Liver (tissue), 9 donors: Measurements from ENCODE around the gene ADAD1. TPM values are rescaled to one million over a fixed set of nuclear protein-coding genes. Genes with fewer than 3 reads are reported as not detected.

Experiments
- DNase-seq: peaks from one replicate; pipeline ENCODE4 v3.0.0-alpha.2; 2017; ENCODE audit warnings: low spot score
- H3K27ac ChIP-seq, 2 donors: one replicate each; pipeline ENCODE4 v1.7.0; 2013; ENCODE audit warnings: inconsistent platforms in 2 of 2, low read length in 2 of 2, control low read depth in 1 of 2, low read depth in 1 of 2, mild to moderate bottlenecking in 1 of 2
- H3K27me3 ChIP-seq, 4 donors: one replicate each; pipeline versions ENCODE4 v1.6.1 to v1.7.0; 2013; ENCODE audit warnings: low read length in 3 of 4, inconsistent platforms in 1 of 4, mild to moderate bottlenecking in 1 of 4, moderate library complexity in 1 of 4; ENCODE audit not compliant: control insufficient read depth in 4 of 4, insufficient read depth in 4 of 4
- H3K36me3 ChIP-seq, 4 donors: one replicate each; pipeline versions ENCODE4 v1.6.1 to v1.7.0; 2013; ENCODE audit warnings: low read length in 3 of 4, mild to moderate bottlenecking in 3 of 4, low read depth in 1 of 4, moderate library complexity in 1 of 4; ENCODE audit not compliant: control insufficient read depth in 4 of 4, insufficient read depth in 3 of 4
- H3K4me1 ChIP-seq, 4 donors: one replicate each; pipeline versions ENCODE4 v1.6.1 to v1.7.0; 2013; ENCODE audit warnings: low read length in 3 of 4, mild to moderate bottlenecking in 3 of 4, moderate library complexity in 1 of 4; ENCODE audit not compliant: control insufficient read depth in 4 of 4, insufficient read depth in 4 of 4
- H3K4me3 ChIP-seq, 3 donors: one replicate each; pipeline versions ENCODE4 v1.6.1 to v1.7.0; 2013; ENCODE audit warnings: low read length in 3 of 3, control low read depth in 1 of 3, low read depth in 1 of 3, mild to moderate bottlenecking in 1 of 3
- H3K9ac ChIP-seq, 2 donors: one replicate each; pipeline ENCODE4 v1.7.0; 2013; ENCODE audit warnings: low read length in 2 of 2, mild to moderate bottlenecking in 2 of 2, moderate library complexity in 2 of 2, control low read depth in 1 of 2, low read depth in 1 of 2
- H3K9me3 ChIP-seq, 4 donors: one replicate each; pipeline versions ENCODE4 v1.6.1 to v1.7.0; 2013; ENCODE audit warnings: low read length in 3 of 4; ENCODE audit not compliant: control insufficient read depth in 4 of 4
- ATF3 ChIP-seq: IDR thresholded peaks from 2 replicates; pipeline ENCODE4 v1.6.1; 2016; ENCODE audit warnings: antibody characterized with exemption
- FOXA2 ChIP-seq: IDR thresholded peaks from 2 replicates; pipeline ENCODE4 v1.6.1; 2016; ENCODE audit warnings: antibody characterized with exemption
- GABPA ChIP-seq, 2 donors: IDR thresholded peaks in 1 of 2; conservative IDR thresholded peaks in 1 of 2; 2 replicates each; pipeline ENCODE4 v1.6.1; 2016; ENCODE audit warnings: antibody characterized with exemption in 2 of 2, mild to moderate bottlenecking in 1 of 2, moderate library complexity in 1 of 2
- HNF4A ChIP-seq, 2 donors: conservative IDR thresholded peaks; 2 replicates each; pipeline ENCODE4 v1.6.1; 2016; ENCODE audit warnings: antibody characterized with exemption in 2 of 2, mild to moderate bottlenecking in 2 of 2
- HNF4G ChIP-seq: IDR thresholded peaks from 2 replicates; pipeline ENCODE4 v1.6.1; 2016; ENCODE audit warnings: antibody characterized with exemption
- JUND ChIP-seq, 2 donors: IDR thresholded peaks; 2 replicates each; pipeline ENCODE4 v1.6.1; 2016; ENCODE audit warnings: antibody characterized with exemption in 2 of 2
- NR2F2 ChIP-seq: IDR thresholded peaks from 2 replicates; pipeline ENCODE4 v1.6.1; 2016; ENCODE audit warnings: antibody characterized with exemption
- RAD21 ChIP-seq, 2 donors: IDR thresholded peaks; 2 replicates each; pipeline ENCODE4 v1.6.1; 2016; ENCODE audit warnings: antibody characterized with exemption in 2 of 2, mild to moderate bottlenecking in 2 of 2
- RXRA ChIP-seq, 2 donors: IDR thresholded peaks; 2 replicates each; pipeline ENCODE4 v1.6.1; 2017 to 2018; ENCODE audit warnings: antibody characterized with exemption in 2 of 2, mild to moderate bottlenecking in 1 of 2
- SP1 ChIP-seq: IDR thresholded peaks from 2 replicates; pipeline ENCODE4 v1.6.1; 2018; ENCODE audit warnings: antibody characterized with exemption, mild to moderate bottlenecking
- ZBTB33 ChIP-seq: IDR thresholded peaks from 2 replicates; pipeline ENCODE4 v1.6.1; 2016; ENCODE audit warnings: antibody characterized with exemption
- WGBS: extraction: QIAGEN DNeasy Blood & Tissue Kit; methylation state at CpG from one replicate; pipeline ENCODE4 v1.1.7; 2013; 5-methylcytosine and 5-hydroxymethylcytosine counted together
- polyA plus RNA-seq, 2 donors: library from polyadenylated mRNA; stranded (reverse) in 1 of 2; unstranded in 1 of 2; fragments of 200-250 nt in 1 of 2; fragments of >200 nt in 1 of 2; fragmentation: Nextera tagmentation in 1 of 2; extraction: Ambion mirVana in 1 of 2; gene quantifications; one replicate each; pipeline versions ENCODE4 v1.2.1 to v1.2.3, GENCODE V29; 2013 to 2015
- total RNA-seq, 2 donors: library from RNA; depleted of rRNA; stranded (reverse); fragments of >200 nt; gene quantifications; one replicate each; pipeline ENCODE4 v1.2.3, GENCODE V29; 2014
- TF ChIP-seq, protein P1 (sequence below): fragments of 150-350 bp; IDR thresholded peaks from 2 replicates; pipeline ENCODE4 v1.5.1; 2017; ENCODE audit warnings: improper control_type of control experiment, low read depth, low read length; ENCODE audit not compliant: missing input control
- TF ChIP-seq, protein P2 (sequence below): IDR thresholded peaks from 2 replicates; pipeline ENCODE4 v1.6.1; 2016; ENCODE audit warnings: antibody characterized with exemption, mild to moderate bottlenecking
- donor health status: healthy.
- donor health status: healthy.
- donor health status: healthy.
- donor health status: healthy.
- donor health status: healthy.

The ADAD1 gene
- total and polyA plus RNA-seq, 4 donors, result not detected

- TF ChIP-seq ZBTB33, result no peak
- TF ChIP-seq RAD21 (IDR thresholded peaks at IDR 0.05), result no peak
- TF ChIP-seq HNF4A (conservative IDR thresholded peaks at IDR 0.05), result no peak
- no peak for TF ChIP-seq ATF3
- TF ChIP-seq FOXA2, result no peak
- WGBS, result 76% methylated on average over 3 of the region's 3 CpGs
- DNase-seq, result no peak
Observed at GRCh38 chr4:122475233-122475632, 96.4 kb downstream of the ADAD1 start.

GRCh38 chr4:122476126-122476525, 97.3 kb downstream of the ADAD1 start:
- Histone ChIP-seq H3K9ac (no peak overlapping the region), H3K27ac (no peak overlapping the region), H3K4me1 (no peaks in the 10 kb centered on the region), H3K9me3 (no peaks in the 10 kb centered on the region), H3K4me3 (no peak overlapping the region), H3K27me3 (no peaks in the 10 kb centered on the region), H3K36me3 (no peaks in the 10 kb centered on the region)
- no peak for DNase-seq
- TF ChIP-seq, protein P1, sequence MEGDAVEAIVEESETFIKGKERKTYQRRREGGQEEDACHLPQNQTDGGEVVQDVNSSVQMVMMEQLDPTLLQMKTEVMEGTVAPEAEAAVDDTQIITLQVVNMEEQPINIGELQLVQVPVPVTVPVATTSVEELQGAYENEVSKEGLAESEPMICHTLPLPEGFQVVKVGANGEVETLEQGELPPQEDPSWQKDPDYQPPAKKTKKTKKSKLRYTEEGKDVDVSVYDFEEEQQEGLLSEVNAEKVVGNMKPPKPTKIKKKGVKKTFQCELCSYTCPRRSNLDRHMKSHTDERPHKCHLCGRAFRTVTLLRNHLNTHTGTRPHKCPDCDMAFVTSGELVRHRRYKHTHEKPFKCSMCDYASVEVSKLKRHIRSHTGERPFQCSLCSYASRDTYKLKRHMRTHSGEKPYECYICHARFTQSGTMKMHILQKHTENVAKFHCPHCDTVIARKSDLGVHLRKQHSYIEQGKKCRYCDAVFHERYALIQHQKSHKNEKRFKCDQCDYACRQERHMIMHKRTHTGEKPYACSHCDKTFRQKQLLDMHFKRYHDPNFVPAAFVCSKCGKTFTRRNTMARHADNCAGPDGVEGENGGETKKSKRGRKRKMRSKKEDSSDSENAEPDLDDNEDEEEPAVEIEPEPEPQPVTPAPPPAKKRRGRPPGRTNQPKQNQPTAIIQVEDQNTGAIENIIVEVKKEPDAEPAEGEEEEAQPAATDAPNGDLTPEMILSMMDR, result no peak
- no peak for TF ChIP-seq RXRA (IDR thresholded peaks at IDR 0.05)
- 44% methylated on average over 1 of the region's 1 CpG for WGBS

More at GRCh38 chr4:122475233-122475632, 96.4 kb downstream of the ADAD1 start:
- H3K4me3 ChIP-seq, result no peak overlapping the region
- H3K9ac ChIP-seq, result no peak overlapping the region
- H3K36me3 ChIP-seq, result no peaks in the 10 kb centered on the region
- H3K27ac ChIP-seq, result no peak overlapping the region
- H3K4me1 ChIP-seq, result no peaks in the 10 kb centered on the region
- no peaks in the 10 kb centered on the region for H3K27me3 ChIP-seq
- H3K9me3 ChIP-seq, result peaks cover 0 to 2% (median 0%) of the 10 kb centered on the region in 4 donors

GRCh38 chr4:122476745-122477144, 97.9 kb downstream of the ADAD1 start:
- no peak for TF ChIP-seq GABPA (IDR thresholded peaks at IDR 0.05 in 1 of 2, conservative IDR thresholded peaks at IDR 0.05 in 1 of 2)
- TF ChIP-seq ZBTB33, result no peak
- no peak for TF ChIP-seq NR2F2
- no peak for TF ChIP-seq RAD21 (IDR thresholded peaks at IDR 0.05)
- no peak for TF ChIP-seq FOXA2
- no peak for TF ChIP-seq JUND (IDR thresholded peaks at IDR 0.05)
- no peak for TF ChIP-seq HNF4G
- TF ChIP-seq ATF3, result no peak
- TF ChIP-seq SP1, result no peak
- TF ChIP-seq HNF4A (conservative IDR thresholded peaks at IDR 0.05), result no peak
- TF ChIP-seq, protein P2, sequence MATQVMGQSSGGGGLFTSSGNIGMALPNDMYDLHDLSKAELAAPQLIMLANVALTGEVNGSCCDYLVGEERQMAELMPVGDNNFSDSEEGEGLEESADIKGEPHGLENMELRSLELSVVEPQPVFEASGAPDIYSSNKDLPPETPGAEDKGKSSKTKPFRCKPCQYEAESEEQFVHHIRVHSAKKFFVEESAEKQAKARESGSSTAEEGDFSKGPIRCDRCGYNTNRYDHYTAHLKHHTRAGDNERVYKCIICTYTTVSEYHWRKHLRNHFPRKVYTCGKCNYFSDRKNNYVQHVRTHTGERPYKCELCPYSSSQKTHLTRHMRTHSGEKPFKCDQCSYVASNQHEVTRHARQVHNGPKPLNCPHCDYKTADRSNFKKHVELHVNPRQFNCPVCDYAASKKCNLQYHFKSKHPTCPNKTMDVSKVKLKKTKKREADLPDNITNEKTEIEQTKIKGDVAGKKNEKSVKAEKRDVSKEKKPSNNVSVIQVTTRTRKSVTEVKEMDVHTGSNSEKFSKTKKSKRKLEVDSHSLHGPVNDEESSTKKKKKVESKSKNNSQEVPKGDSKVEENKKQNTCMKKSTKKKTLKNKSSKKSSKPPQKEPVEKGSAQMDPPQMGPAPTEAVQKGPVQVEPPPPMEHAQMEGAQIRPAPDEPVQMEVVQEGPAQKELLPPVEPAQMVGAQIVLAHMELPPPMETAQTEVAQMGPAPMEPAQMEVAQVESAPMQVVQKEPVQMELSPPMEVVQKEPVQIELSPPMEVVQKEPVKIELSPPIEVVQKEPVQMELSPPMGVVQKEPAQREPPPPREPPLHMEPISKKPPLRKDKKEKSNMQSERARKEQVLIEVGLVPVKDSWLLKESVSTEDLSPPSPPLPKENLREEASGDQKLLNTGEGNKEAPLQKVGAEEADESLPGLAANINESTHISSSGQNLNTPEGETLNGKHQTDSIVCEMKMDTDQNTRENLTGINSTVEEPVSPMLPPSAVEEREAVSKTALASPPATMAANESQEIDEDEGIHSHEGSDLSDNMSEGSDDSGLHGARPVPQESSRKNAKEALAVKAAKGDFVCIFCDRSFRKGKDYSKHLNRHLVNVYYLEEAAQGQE, result no peak
- TF ChIP-seq, protein P1, result no peak
- no peaks in the 10 kb centered on the region for H3K4me1 ChIP-seq
- H3K27me3 ChIP-seq, result no peaks in the 10 kb centered on the region
- 80% methylated on average over 1 of the region's 1 CpG for WGBS
- no peak overlapping the region for H3K27ac ChIP-seq
- H3K36me3 ChIP-seq, result no peaks in the 10 kb centered on the region
- no peak overlapping the region for H3K4me3 ChIP-seq
- no peak overlapping the region for H3K9ac ChIP-seq
- H3K9me3 ChIP-seq, result no peaks in the 10 kb centered on the region
- no peak for DNase-seq
